ENCODE measurements around the gene A2M. TPM values are rescaled to one million over a fixed set of nuclear protein-coding genes. Genes with fewer than 3 reads are reported as not detected.

The A2M gene
- total RNA-seq, 1 experiment from 2014 or later = not detected

GRCh38 chr12:9022592-9022991 is 93.1 kb downstream of the A2M start:
- TF ChIP-seq EZH2phosphoT487 (IDR thresholded peaks at IDR 0.05; ENCODE audit: borderline replicate concordance, low read length) = no peak
- no peak for TF ChIP-seq CTCF (conservative IDR thresholded peaks at IDR 0.05; ENCODE audit: low read depth, low read length)
- TF ChIP-seq EZH2 (IDR thresholded peaks at IDR 0.05; ENCODE audit: low read length, unreplicated experiment) = no peak
- Histone ChIP-seq H3K9me3 (ENCODE audit: low read length) (no peaks in the 10 kb centered on the region), H2AFZ (ENCODE audit: low read length) (no peak overlapping the region), H3K4me2 (ENCODE audit: low read length) (no peak overlapping the region), H3K27ac (ENCODE audit: low read length) (no peak overlapping the region), H3K9ac (ENCODE audit: low read length) (no peak overlapping the region), H3F3A (ENCODE audit: low read length, unreplicated experiment) (no peaks in the 10 kb centered on the region), H3K4me1 (ENCODE audit: insufficient read depth, low read length) (no peaks in the 10 kb centered on the region), H3K79me2 (ENCODE audit: low read length) (no peaks in the 10 kb centered on the region), H4K20me1 (ENCODE audit: low read length) (no peaks in the 10 kb centered on the region), H3K9me2 (replicated peaks; ENCODE audit: low read length) (no peaks in the 10 kb centered on the region), H3K36me3 (ENCODE audit: low read depth, low read length) (no peaks in the 10 kb centered on the region), H3K27me3 (ENCODE audit: low read length) (peaks cover 4% of the 10 kb centered on the region; the same call in 1 of the 2 replicates), H3K4me3 (ENCODE audit: low read length) (no peak overlapping the region)
- no peak for DNase-seq
- no TSS peak for BruUV-seq (replicated peaks)
- intact Hi-C loops (cut with micrococcal nuclease) = no loop called here
- ChIA-PET CTCF (no interaction called here), POLR2A (ENCODE audit: unreplicated experiment) (no interaction called here)
- ATAC-seq = no peak

Other genes starting within 250 kb of the A2M start
- gene PHC1, start 201.4 kb downstream of the A2M start, total RNA-seq (2014; rRNA removed) = 6.9 and 7.0 TPM in 2 replicates
- gene M6PR, start 166.3 kb downstream of the A2M start, total RNA-seq (2014; rRNA removed) = 112 and 137 TPM in 2 replicates
- 0.15 TPM in 1 of 2 replicates, not detected in the other for gene KLRG1, start 126.4 kb downstream of the A2M start, total RNA-seq (2014; rRNA removed)
- gene PZP, start 92.5 kb upstream of the A2M start, total RNA-seq (2014; rRNA removed) = not detected in 2 replicates

All from PC-3 (cell line).